ENCODE measurements around the gene C4BPB. TPM values are rescaled to one million over a fixed set of nuclear protein-coding genes. Genes with fewer than 3 reads are reported as not detected.

The C4BPB gene
- total and polyA plus RNA-seq, 2 of the 8 experiments (the other 6 are each of a cell fraction or from before 2014, with no cell fraction given): not detected

DNA sequence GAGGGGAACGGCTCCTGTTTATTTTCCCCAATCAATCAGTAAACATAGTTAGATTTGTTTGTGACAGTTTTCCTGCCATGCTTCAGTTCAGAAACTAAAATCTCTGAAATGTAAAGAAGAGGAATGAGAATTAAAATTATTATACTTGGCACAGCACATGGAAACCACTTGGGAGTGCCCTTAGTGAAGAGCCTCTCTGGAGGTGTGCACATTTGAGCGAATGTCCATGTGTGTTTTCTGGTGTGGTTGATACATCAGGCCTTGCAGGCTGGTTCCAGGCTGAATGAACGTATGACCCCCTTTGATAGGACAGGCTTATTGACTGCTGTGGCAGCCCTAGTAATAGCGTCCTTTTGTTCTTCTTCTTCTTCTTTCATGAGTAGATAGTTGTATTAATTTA is 42.5 kb downstream of the C4BPB start (continued):
- TF ChIP-seq KDM1A (IDR thresholded peaks at IDR 0.05; ENCODE audit: borderline replicate concordance, low read length) (no peak), GABPA (IDR thresholded peaks at IDR 0.05; ENCODE audit: borderline replicate concordance, insufficient read depth, low read length) (no peak), POU5F1 (IDR thresholded peaks at IDR 0.05; ENCODE audit: low read depth, low read length) (no peak)

Data from H1 (cell line).